ENCODE results near the gene MYO5B. TPM values are rescaled to one million over a fixed set of nuclear protein-coding genes. Genes with fewer than 3 reads are reported as not detected.

MYO5B gene
- polyA plus RNA-seq, 1 donor (not counting 4 experiments of a cell fraction or from before 2014, with no cell fraction given) = 6.8 TPM

DNA sequence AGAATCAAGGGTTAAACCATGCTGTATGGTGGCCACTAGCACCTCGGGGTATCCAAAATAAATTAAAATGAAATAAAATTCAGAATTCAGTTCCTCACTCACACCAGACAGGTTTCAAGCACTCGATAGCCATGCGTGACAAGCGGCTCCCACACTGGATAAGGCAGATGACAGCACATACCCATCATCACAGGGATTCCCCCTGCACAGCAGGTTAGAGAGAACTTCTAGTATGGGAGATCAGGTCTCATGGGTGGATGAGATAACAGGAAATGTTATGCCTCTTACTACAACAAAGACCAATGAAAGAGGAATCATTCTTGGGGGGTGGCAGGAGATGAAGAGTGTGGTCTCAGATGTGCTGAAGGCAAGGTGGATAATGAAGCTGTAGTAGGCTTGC, 259.7 kb downstream of the MYO5B start:
- no peaks in the 10 kb centered on the region for H4K20me1 ChIP-seq (ENCODE audit: control insufficient read depth, extremely low read depth, insufficient read depth, low read length)
- FAIRE-seq = no peak
- H2AFZ ChIP-seq (ENCODE audit: control insufficient read depth, low read length) = no peak overlapping the region
- H3K4me1 ChIP-seq (ENCODE audit: control insufficient read depth, extremely low read depth, insufficient read depth, low read length) = no peaks in the 10 kb centered on the region
- dilution Hi-C loops (cut with MboI; ENCODE audit: extremely low pct_ligation_motif_present, low sequenced_read_pairs) = no loop called here
- H3K9me3 ChIP-seq (ENCODE audit: control insufficient read depth, low read depth, low read length) = no peaks in the 10 kb centered on the region
- TF ChIP-seq CTCF (optimal IDR thresholded peaks at IDR 0.05 in 1 of 3, IDR thresholded peaks at IDR 0.05 in 1 of 3, conservative IDR thresholded peaks at IDR 0.05 in 1 of 3; ENCODE audit: extremely low read depth in 1 of 3, insufficient read depth in 2 of 3, low read length in 3 of 3) (no peak), EZH2 (IDR thresholded peaks at IDR 0.05; ENCODE audit: low read length) (no peak)
- H3K36me3 ChIP-seq (ENCODE audit: control insufficient read depth in 2 of 2, extremely low read depth in 1 of 2, insufficient read depth in 2 of 2, low read length in 2 of 2) = no peaks in the 10 kb centered on the region
- no peaks in the 10 kb centered on the region for H3K9me1 ChIP-seq (ENCODE audit: control insufficient read depth, extremely low read depth, insufficient read depth, low read length)
- H3K4me2 ChIP-seq (ENCODE audit: control insufficient read depth, extremely low read depth, insufficient read depth, low read depth, low read length) = no peak overlapping the region
- no peak for DNase-seq (ENCODE audit: low read depth, low spot score)
- H3K27me3 ChIP-seq (ENCODE audit: control insufficient read depth, extremely low read depth, insufficient read depth, low read length) = no peaks in the 10 kb centered on the region
- H3K27ac ChIP-seq (ENCODE audit: control insufficient read depth, insufficient read depth, low read length) = no peak overlapping the region
- H3K4me3 ChIP-seq (ENCODE audit: control insufficient read depth in 2 of 3, extremely low read depth in 1 of 3, insufficient read depth in 2 of 3, low read depth in 1 of 3, low read length in 3 of 3) = no peak overlapping the region
- no peak overlapping the region for H3K9ac ChIP-seq (ENCODE audit: control insufficient read depth, extremely low read depth, insufficient read depth, low read length)
- no peaks in the 10 kb centered on the region for H3K79me2 ChIP-seq (ENCODE audit: control insufficient read depth, insufficient read depth, low read length)

DNA sequence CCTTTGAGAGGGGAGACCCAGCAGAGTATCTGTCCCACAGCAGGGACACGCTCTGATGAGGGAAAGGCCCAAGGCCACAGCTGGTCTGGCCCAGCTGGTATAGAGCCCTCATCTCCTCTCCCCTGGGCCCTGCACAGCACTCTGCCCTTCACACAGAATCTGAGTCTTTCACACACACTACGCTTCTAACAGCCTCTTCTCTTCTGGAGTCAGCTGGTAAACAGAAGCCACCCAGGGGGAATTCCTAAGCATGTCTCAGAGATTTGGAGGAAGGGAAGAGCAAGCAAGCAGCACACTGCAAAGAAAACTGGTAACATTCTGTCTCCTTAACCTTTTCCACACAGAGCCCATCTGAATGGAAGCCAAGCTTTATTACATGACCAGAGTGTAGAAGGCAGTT, 260.5 kb downstream of the MYO5B start:
- H3K9me3 ChIP-seq (ENCODE audit: control insufficient read depth, low read depth, low read length) = no peaks in the 10 kb centered on the region
- no peaks in the 10 kb centered on the region for H3K9me1 ChIP-seq (ENCODE audit: control insufficient read depth, extremely low read depth, insufficient read depth, low read length)
- H2AFZ ChIP-seq (ENCODE audit: control insufficient read depth, low read length) = no peak overlapping the region
- FAIRE-seq (no peak), DNase-seq (ENCODE audit: low read depth, low spot score) (no peak)
- no peaks in the 10 kb centered on the region for H3K36me3 ChIP-seq (ENCODE audit: control insufficient read depth in 2 of 2, extremely low read depth in 1 of 2, insufficient read depth in 2 of 2, low read length in 2 of 2)
- no peak for TF ChIP-seq EZH2 (IDR thresholded peaks at IDR 0.05; ENCODE audit: low read length)
- TF ChIP-seq CTCF (optimal IDR thresholded peaks at IDR 0.05 in 1 of 3, IDR thresholded peaks at IDR 0.05 in 1 of 3, conservative IDR thresholded peaks at IDR 0.05 in 1 of 3; ENCODE audit: extremely low read depth in 1 of 3, insufficient read depth in 2 of 3, low read length in 3 of 3) = no peak
- H3K27me3 ChIP-seq (ENCODE audit: control insufficient read depth, extremely low read depth, insufficient read depth, low read length) = no peaks in the 10 kb centered on the region
- no peaks in the 10 kb centered on the region for H4K20me1 ChIP-seq (ENCODE audit: control insufficient read depth, extremely low read depth, insufficient read depth, low read length)
- dilution Hi-C loops (cut with MboI; ENCODE audit: extremely low pct_ligation_motif_present, low sequenced_read_pairs) = no loop called here
- H3K79me2 ChIP-seq (ENCODE audit: control insufficient read depth, insufficient read depth, low read length) = no peaks in the 10 kb centered on the region
- H3K4me3 ChIP-seq (ENCODE audit: control insufficient read depth in 2 of 3, extremely low read depth in 1 of 3, insufficient read depth in 2 of 3, low read depth in 1 of 3, low read length in 3 of 3) = no peak overlapping the region
- no peak overlapping the region for H3K9ac ChIP-seq (ENCODE audit: control insufficient read depth, extremely low read depth, insufficient read depth, low read length)
- no peak overlapping the region for H3K27ac ChIP-seq (ENCODE audit: control insufficient read depth, insufficient read depth, low read length)
- H3K4me1 ChIP-seq (ENCODE audit: control insufficient read depth, extremely low read depth, insufficient read depth, low read length) = no peaks in the 10 kb centered on the region
- no peak overlapping the region for H3K4me2 ChIP-seq (ENCODE audit: control insufficient read depth, extremely low read depth, insufficient read depth, low read depth, low read length)

All from keratinocyte (primary cell).